SH-SY5Y (cell line): Measurements from ENCODE around the gene RAD21L1.

Source experiments
- GATA2 ChIP-seq: IDR thresholded peaks from 2 replicates; pipeline ENCODE4 v1.6.1; 2011; ENCODE audit warnings: mild to moderate bottlenecking, low read depth, low read length
- GATA3 ChIP-seq: IDR thresholded peaks from 2 replicates; pipeline ENCODE4 v1.6.1; 2011; ENCODE audit warnings: low read depth, mild to moderate bottlenecking, low read length, moderate library complexity

Gene RAD21L1

DNA sequence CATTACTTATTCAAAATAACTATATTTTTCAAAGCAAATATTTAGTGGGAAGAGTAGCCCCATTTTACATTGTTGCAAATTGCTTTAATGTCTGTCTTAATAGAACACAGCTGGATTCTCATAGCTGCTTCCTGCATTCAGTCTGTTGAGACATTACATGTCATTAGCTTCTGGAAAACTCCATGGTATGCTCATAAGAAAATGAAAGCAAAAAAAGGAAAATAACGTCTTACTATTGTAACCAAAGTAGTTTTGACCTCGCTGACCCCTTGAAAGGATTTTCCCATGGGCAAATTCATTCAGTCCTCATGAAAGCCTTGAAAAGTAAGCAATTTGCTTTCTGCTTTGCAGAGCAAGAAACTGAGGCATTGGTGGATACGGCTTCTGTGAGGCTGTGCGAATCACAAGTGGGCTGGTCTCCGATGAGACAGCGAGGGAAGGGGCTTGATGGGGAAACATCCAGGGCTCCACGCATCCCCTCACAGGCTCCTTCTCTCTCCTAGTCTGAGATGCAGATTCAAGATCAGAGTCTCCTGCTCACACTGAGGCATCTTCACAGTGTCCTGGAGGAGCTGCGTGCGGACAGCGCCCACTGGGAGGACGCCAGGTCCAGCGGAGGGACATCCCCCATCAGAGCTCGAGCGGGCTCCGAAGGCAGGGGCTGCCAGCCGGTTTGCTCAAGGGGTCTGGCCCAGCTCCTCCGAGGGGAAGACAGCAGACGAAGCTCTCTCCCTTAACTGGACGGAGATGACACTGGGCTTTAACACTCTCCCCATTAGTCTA, 19.3 kb upstream of the RAD21L1 start:
- no peak for TF ChIP-seq GATA2
- TF ChIP-seq GATA3: no peak

DNA sequence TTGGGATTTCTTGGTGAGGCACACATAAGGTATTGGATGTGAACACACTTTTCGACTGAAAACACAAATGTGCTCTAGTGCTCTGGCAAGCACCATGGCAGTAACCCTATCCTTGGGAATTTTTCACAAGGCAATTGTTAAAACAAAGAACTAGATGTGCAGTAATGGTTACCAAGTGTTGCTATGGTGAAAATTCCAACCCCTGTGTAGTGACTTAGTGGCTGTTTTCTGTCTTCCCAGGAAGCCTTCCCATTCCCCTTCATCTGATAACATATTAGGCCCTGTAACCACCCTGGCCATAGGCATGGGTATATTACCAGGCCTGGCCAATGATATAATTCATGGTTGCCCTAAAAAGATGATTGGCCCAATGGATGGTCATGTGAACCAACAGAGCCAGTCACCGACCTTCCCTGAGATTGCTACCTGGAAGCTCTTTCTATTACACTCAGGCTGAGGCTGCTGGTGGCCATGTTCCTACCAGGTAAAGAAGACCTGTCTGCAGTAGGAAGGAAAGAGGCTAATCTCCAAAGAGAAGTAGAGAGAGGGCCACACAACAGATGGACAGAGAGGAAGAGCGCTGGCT, 18.5 kb upstream of the RAD21L1 start:
- TF ChIP-seq GATA2 (no peak), GATA3 (no peak)

DNA sequence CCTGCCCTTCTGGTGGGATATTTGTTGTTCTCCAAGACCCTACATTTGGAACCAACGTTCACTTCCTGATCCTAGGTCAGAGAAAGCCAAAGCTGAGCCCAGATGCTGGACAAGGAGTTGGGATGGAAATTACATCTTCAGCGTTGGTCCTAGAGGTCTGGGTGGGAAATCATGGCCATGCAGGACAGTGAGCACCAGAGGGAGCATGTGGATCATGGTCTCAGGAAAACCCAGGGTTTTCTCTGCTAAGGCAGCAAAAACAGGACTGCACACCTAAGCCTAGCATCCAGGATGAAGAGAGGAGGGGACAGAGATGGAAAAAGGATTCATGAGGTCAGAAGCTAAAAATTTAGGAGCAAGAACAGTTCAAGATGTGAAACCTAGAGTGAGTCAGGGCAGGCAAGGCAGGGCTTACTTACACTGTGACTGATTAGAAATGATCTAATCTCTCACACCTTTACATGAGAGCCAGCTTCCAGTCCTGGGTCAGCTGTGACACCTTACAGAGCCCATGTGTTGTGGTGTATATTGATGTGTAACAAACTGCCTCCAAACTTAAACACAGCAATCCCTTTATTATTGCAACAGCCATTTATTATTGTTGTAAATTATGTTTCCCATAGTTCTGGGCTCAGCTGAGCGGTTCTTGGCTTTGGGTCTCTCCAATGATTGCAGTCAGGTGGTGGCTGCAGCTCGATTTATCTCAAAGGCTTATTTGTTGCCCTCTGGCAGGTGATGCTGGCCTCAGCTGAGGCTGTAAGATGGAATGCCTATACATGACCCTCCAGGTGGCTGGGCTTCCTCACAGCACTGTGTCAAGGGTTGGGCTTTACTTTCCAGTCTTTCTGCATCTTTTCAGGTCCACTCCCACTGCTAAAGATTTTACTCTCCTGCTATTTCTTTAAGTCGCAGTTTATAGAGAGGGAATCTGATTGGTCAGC, 16.1 kb upstream of the RAD21L1 start:
- TF ChIP-seq GATA2 (no peak), GATA3 (no peak)

- TF ChIP-seq GATA3 (no peak), GATA2 (no peak)
Measured at GRCh38 chr20:1210501-1210900, 15.3 kb upstream of the RAD21L1 start.

GRCh38 chr20:1212023-1212422, 13.8 kb upstream of the RAD21L1 start:
- TF ChIP-seq GATA3: no peak

GRCh38 chr20:1212607-1213396, 13.0 kb upstream of the RAD21L1 start:
- TF ChIP-seq GATA2 (no peak), GATA3 (no peak)

GRCh38 chr20:1214838-1215261, 11.0 kb upstream of the RAD21L1 start:
- TF ChIP-seq GATA3 (no peak), GATA2 (no peak)

DNA sequence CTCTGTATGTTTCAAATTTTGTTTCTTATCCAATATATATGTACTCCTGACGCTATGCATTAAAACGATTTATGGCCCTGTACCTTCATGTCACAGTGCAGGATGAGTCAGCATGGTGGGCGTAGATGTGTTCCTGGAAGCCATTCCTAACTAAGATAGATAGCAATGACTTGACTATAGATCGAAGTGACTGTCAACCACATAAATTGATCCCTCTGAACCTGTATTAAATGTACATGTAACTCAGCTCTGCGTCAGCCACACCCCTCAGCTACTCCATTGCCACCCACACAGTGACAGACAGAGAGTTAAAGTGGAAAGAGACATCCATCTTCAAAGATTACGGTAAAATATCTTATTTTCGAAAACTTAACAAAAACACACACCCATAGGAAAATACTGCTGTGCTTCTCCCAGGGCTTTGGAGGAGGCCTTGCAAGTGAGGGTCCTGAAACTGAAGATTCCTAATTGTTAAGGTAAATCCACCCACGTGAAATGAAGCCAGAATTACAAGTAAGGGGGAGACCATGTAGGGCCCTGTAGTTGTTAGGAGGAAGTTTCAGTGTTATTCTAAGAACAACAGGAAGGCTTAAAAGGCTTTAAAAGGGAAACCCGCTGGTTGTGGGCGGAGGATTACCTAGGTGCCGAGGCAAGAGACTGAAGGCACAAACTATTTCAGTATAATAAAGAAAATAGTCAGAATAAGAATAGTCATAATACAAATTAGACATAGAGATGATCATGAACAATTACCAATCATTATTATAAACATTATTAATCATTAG, 10.3 kb upstream of the RAD21L1 start:
- no peak for TF ChIP-seq GATA3
- TF ChIP-seq GATA2: no peak

GRCh38 chr20:1224205-1224890, 1.5 kb upstream of the RAD21L1 start:
- TF ChIP-seq GATA2: no peak
- no peak for TF ChIP-seq GATA3

DNA sequence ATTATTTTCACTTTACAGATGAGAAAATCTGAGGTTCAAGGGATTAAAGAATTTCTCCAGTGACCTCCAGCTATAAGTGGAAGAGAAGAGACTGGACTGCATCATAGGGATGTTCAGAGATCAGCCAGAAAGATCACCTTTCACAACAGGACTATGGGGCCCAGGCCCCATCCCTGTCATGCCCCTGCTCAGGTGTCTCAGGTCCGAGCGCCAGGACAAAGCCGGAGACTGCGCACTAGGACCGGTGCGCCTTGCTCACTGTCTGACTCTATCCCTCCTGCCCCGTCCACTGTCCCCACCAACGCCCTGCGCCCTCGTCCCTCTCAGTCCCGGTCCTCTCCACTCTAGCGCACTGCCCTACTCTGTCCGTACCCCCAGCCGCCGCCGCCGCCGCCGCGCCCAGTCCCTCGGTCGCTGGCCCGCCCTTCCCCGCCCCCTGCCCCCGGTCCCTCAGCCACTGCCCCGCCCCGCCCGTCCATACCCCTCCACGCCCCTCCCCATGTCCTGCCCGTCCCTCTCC, 521 bp upstream of the RAD21L1 start:
- no peak for TF ChIP-seq GATA2
- no peak for TF ChIP-seq GATA3

DNA sequence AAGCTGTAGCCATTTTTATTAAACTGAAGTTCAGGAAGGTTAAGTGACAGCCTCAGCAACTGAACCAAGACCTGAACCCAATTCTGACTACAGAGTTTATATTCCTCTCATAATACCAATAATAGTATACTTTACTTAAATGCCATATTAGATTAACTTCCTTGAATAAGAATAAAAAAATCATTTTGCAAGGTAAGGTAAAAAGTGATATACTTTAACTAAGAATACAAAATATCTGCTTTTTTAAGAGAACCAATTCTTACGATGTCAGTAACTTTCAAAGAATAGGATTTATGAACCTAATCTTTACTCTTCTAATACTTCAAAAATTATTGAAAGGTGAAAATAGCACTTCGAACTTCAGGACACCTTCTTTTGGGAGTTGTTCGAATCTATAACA, 3.7 kb downstream of the RAD21L1 start:
- TF ChIP-seq GATA3 (no peak), GATA2 (no peak)

DNA sequence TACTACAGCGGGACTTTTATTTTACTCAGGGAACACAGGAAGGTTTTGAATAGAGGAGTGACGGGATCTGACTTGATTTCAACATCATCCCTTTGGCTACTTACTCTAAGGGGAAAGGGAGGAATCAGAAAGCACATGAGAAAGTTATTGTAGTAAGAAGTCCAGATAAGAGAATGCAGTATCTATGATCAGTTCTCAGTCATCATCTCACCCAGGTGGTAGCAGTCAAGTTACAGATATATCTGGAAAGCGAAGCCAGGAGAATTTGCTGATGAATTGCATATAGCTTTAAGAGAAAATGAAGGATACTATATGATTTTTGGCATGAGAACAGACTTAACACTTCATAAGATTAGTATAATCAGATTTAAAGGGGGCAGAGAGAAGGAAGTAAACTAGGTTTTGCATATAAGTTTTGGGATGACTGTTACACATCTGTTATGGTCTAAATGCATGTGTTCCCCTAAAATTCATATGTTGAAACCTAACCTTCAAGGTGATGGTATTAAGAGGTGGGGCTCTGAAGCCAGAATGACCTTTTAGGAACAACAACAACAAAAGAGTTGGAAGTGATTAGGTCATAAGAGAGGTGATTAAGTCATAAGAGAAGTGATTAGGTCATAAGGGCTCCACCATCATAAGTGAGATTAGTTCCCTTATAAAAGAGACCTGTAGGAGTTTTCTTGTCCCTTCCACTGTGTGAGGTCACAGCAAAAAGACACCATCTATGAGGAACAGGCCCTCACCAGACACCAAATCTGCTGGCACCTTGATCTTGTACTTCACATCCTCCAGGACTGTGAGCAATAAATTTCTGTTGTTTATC, 6.7 kb downstream of the RAD21L1 start:
- no peak for TF ChIP-seq GATA3
- no peak for TF ChIP-seq GATA2
